Measurements from ENCODE around the gene ATAD3C. TPM values are rescaled to one million over a fixed set of nuclear protein-coding genes. Genes with fewer than 3 reads are reported as not detected.

Gene ATAD3C
- polyA plus RNA-seq, 2 donors = 1.8 to 2.1 TPM

DNA sequence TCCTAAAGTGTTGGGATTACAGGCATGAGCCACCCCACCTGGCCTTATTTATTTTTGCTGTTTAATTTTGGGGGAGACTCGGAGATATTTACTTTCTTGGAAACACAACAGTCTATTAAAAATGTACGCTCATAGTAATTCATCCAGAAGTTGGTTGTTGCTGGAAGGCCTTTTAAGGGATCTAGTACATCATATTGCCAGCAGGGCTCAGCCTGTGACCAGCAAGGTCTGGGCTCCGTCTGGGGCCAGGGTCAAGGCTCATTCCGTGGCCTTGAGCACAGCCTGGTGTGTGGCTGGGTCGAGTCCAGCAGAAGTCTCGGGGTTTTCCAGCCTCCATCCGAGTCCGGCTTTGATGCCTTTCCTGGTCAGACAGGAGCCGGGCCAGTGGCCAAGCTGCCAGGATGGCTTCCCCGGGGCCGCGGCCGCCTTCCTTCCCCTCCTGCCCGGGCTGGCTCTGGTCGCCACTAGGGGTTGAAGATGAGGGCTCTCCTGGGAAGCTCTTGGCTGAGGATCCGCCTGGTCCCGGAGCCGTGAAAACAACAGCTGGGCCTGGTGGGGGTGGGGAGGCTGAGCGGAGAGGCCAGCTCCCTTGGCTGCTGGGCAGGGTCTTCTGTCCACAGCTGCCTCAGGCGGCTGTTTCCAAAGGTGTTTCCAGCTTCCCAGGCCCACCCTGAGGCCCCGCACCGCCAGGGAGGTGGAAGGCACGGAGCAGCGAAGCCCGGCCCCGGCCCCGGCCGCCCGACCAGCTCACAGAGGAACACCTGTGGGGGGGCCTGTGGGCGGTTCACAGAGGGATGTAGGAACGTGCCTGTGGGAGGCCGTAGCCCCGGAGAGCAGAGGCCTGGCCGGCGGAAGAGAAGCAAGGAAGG, 19.1 kb upstream of the ATAD3C start:
- H3K36me3 ChIP-seq (ENCODE audit: control insufficient read depth in 2 of 2, insufficient read depth in 2 of 2, low read length in 1 of 2) = no peaks in the 10 kb centered on the region
- H3K4me3 ChIP-seq (ENCODE audit: low read depth in 1 of 2, low read length in 2 of 2) = peak overlapping the region in 1 of 2 donors; percentile 5
- peak overlapping the region; percentile 97 to 99 for H3K27ac ChIP-seq (ENCODE audit: low read depth in 2 of 2, low read length in 1 of 2)
- 15 to 16% methylated on average over 34 to 35 of the region's 35 CpGs for WGBS, 2 donors
- no peaks in the 10 kb centered on the region for H3K27me3 ChIP-seq (ENCODE audit: control insufficient read depth in 1 of 2, insufficient read depth in 2 of 2, low read length in 2 of 2)
- H3K4me1 ChIP-seq (ENCODE audit: control insufficient read depth in 2 of 2, insufficient read depth in 2 of 2, low read length in 1 of 2) = peaks cover 25 to 39% of the 10 kb centered on the region in 2 donors
- H3K9me3 ChIP-seq (ENCODE audit: control insufficient read depth in 2 of 2, insufficient read depth in 1 of 2, low read depth in 1 of 2, low read length in 1 of 2) = no peaks in the 10 kb centered on the region

- Histone ChIP-seq H3K27me3 (ENCODE audit: control insufficient read depth in 1 of 2, insufficient read depth in 2 of 2, low read length in 2 of 2) (no peaks in the 10 kb centered on the region), H3K9me3 (ENCODE audit: control insufficient read depth in 2 of 2, insufficient read depth in 1 of 2, low read depth in 1 of 2, low read length in 1 of 2) (no peaks in the 10 kb centered on the region), H3K4me3 (ENCODE audit: low read depth in 1 of 2, low read length in 2 of 2) (peak overlapping the region in 1 of 2 donors; percentile 5), H3K4me1 (ENCODE audit: control insufficient read depth in 2 of 2, insufficient read depth in 2 of 2, low read length in 1 of 2) (peaks cover 25 to 41% of the 10 kb centered on the region in 2 donors), H3K27ac (ENCODE audit: low read depth in 2 of 2, low read length in 1 of 2) (peak overlapping the region; percentile 97 to 99), H3K36me3 (ENCODE audit: control insufficient read depth in 2 of 2, insufficient read depth in 2 of 2, low read length in 1 of 2) (no peaks in the 10 kb centered on the region)
- 48 to 54% methylated on average over 16 to 18 of the region's 18 CpGs for WGBS, 2 donors
Measured at GRCh38 chr1:1430992-1431844, 18.3 kb upstream of the ATAD3C start.

GRCh38 chr1:1431845-1432273, 17.6 kb upstream of the ATAD3C start:
- H3K27me3 ChIP-seq (ENCODE audit: control insufficient read depth in 1 of 2, insufficient read depth in 2 of 2, low read length in 2 of 2) = no peaks in the 10 kb centered on the region
- peaks cover 0 to 1% of the 10 kb centered on the region in 2 donors for H3K36me3 ChIP-seq (ENCODE audit: control insufficient read depth in 2 of 2, insufficient read depth in 2 of 2, low read length in 1 of 2)
- peak overlapping the region in 1 of 2 donors; percentile 5 for H3K4me3 ChIP-seq (ENCODE audit: low read depth in 1 of 2, low read length in 2 of 2)
- H3K27ac ChIP-seq (ENCODE audit: low read depth in 2 of 2, low read length in 1 of 2) = peak overlapping the region; percentile 97 to 99
- peaks cover 23 to 46% of the 10 kb centered on the region in 2 donors for H3K4me1 ChIP-seq (ENCODE audit: control insufficient read depth in 2 of 2, insufficient read depth in 2 of 2, low read length in 1 of 2)
- no peaks in the 10 kb centered on the region for H3K9me3 ChIP-seq (ENCODE audit: control insufficient read depth in 2 of 2, insufficient read depth in 1 of 2, low read depth in 1 of 2, low read length in 1 of 2)
- 47 to 48% methylated on average over 5 of the region's 5 CpGs for WGBS, 2 donors

- 60 to 67% methylated on average over 28 of the region's 28 CpGs for WGBS, 2 donors
- no peak overlapping the region for H3K4me3 ChIP-seq (ENCODE audit: low read depth in 1 of 2, low read length in 2 of 2)
Measured at GRCh38 chr1:1432274-1432950, 17.1 kb upstream of the ATAD3C start.

GRCh38 chr1:1432951-1433803, 16.3 kb upstream of the ATAD3C start:
- Histone ChIP-seq H3K4me3 (ENCODE audit: low read depth in 1 of 2, low read length in 2 of 2) (peak overlapping the region; percentile 13 to 15), H3K27ac (ENCODE audit: low read depth in 2 of 2, low read length in 1 of 2) (peak overlapping the region; percentile 97 to 99), H3K9me3 (ENCODE audit: control insufficient read depth in 2 of 2, insufficient read depth in 1 of 2, low read depth in 1 of 2, low read length in 1 of 2) (no peaks in the 10 kb centered on the region), H3K4me1 (ENCODE audit: control insufficient read depth in 2 of 2, insufficient read depth in 2 of 2, low read length in 1 of 2) (peaks cover 23 to 55% of the 10 kb centered on the region in 2 donors), H3K27me3 (ENCODE audit: control insufficient read depth in 1 of 2, insufficient read depth in 2 of 2, low read length in 2 of 2) (no peaks in the 10 kb centered on the region), H3K36me3 (ENCODE audit: control insufficient read depth in 2 of 2, insufficient read depth in 2 of 2, low read length in 1 of 2) (peaks cover 0 to 2% of the 10 kb centered on the region in 2 donors)
- 32 to 33% methylated on average over 30 to 34 of the region's 34 CpGs for WGBS, 2 donors

More at GRCh38 chr1:1432274-1432950, 17.1 kb upstream of the ATAD3C start:
- Histone ChIP-seq H3K36me3 (ENCODE audit: control insufficient read depth in 2 of 2, insufficient read depth in 2 of 2, low read length in 1 of 2) (peaks cover 0 to 2% of the 10 kb centered on the region in 2 donors), H3K27ac (ENCODE audit: low read depth in 2 of 2, low read length in 1 of 2) (peak overlapping the region; percentile 97 to 99), H3K27me3 (ENCODE audit: control insufficient read depth in 1 of 2, insufficient read depth in 2 of 2, low read length in 2 of 2) (no peaks in the 10 kb centered on the region), H3K9me3 (ENCODE audit: control insufficient read depth in 2 of 2, insufficient read depth in 1 of 2, low read depth in 1 of 2, low read length in 1 of 2) (no peaks in the 10 kb centered on the region), H3K4me1 (ENCODE audit: control insufficient read depth in 2 of 2, insufficient read depth in 2 of 2, low read length in 1 of 2) (peaks cover 23 to 51% of the 10 kb centered on the region in 2 donors)

GRCh38 chr1:1433804-1434130, 15.7 kb upstream of the ATAD3C start:
- Histone ChIP-seq H3K4me3 (ENCODE audit: low read depth in 1 of 2, low read length in 2 of 2) (peak overlapping the region; percentile 13 to 15), H3K36me3 (ENCODE audit: control insufficient read depth in 2 of 2, insufficient read depth in 2 of 2, low read length in 1 of 2) (peaks cover 0 to 2% of the 10 kb centered on the region in 2 donors), H3K27ac (ENCODE audit: low read depth in 2 of 2, low read length in 1 of 2) (peak overlapping the region; percentile 97 to 99), H3K27me3 (ENCODE audit: control insufficient read depth in 1 of 2, insufficient read depth in 2 of 2, low read length in 2 of 2) (no peaks in the 10 kb centered on the region), H3K4me1 (ENCODE audit: control insufficient read depth in 2 of 2, insufficient read depth in 2 of 2, low read length in 1 of 2) (peaks cover 23 to 55% of the 10 kb centered on the region in 2 donors), H3K9me3 (ENCODE audit: control insufficient read depth in 2 of 2, insufficient read depth in 1 of 2, low read depth in 1 of 2, low read length in 1 of 2) (no peaks in the 10 kb centered on the region)
- 9 to 23% methylated on average over 11 to 12 of the region's 12 CpGs for WGBS, 2 donors

DNA sequence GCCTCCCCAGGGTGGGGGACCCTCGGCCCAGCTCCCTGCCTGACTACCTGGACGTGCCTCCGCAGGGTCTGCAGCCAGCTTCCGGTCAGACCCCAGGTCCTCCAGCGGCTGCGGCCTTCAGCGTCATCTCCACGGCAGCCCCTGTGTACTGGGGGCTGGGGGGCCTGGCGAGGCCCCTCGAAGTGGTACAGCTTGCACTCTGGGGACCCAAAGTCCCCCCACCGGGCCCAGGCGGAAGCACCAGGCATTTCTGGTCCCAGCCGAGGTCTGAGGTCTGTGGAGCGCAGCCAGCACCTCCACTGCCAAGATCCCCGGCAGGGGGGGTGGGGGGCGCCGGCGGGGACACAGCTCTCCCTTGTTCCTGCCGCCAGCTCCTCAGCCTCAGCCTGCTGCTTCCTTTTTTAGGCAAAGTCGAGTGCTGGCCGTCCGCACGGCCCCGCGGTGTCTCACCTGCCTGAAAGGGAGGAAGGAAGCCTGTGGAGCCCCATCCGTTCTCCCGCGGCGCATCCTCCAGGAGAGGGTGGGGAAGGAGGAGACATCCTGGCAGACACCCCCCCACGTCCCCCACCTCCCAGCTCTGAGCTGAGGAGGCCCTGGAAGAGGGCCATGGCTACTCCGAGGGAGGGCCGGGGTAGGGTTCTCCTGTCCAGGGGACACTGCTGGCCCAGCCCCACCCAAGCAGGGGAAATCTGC, 15.2 kb upstream of the ATAD3C start:
- Histone ChIP-seq H3K27me3 (ENCODE audit: control insufficient read depth in 1 of 2, insufficient read depth in 2 of 2, low read length in 2 of 2) (no peaks in the 10 kb centered on the region), H3K36me3 (ENCODE audit: control insufficient read depth in 2 of 2, insufficient read depth in 2 of 2, low read length in 1 of 2) (peaks cover 0 to 2% of the 10 kb centered on the region in 2 donors), H3K9me3 (ENCODE audit: control insufficient read depth in 2 of 2, insufficient read depth in 1 of 2, low read depth in 1 of 2, low read length in 1 of 2) (no peaks in the 10 kb centered on the region), H3K27ac (ENCODE audit: low read depth in 2 of 2, low read length in 1 of 2) (peak overlapping the region; percentile 97 to 99), H3K4me1 (ENCODE audit: control insufficient read depth in 2 of 2, insufficient read depth in 2 of 2, low read length in 1 of 2) (peaks cover 23 to 55% of the 10 kb centered on the region in 2 donors), H3K4me3 (ENCODE audit: low read depth in 1 of 2, low read length in 2 of 2) (no peak overlapping the region)
- 10 to 28% methylated on average over 32 of the region's 32 CpGs for WGBS, 2 donors

- H3K4me1 ChIP-seq (ENCODE audit: control insufficient read depth in 2 of 2, insufficient read depth in 2 of 2, low read length in 1 of 2) = peaks cover 23 to 55% of the 10 kb centered on the region in 2 donors
- H3K27ac ChIP-seq (ENCODE audit: low read depth in 2 of 2, low read length in 1 of 2) = peak overlapping the region; percentile 97 to 99
- no peaks in the 10 kb centered on the region for H3K27me3 ChIP-seq (ENCODE audit: control insufficient read depth in 1 of 2, insufficient read depth in 2 of 2, low read length in 2 of 2)
- H3K36me3 ChIP-seq (ENCODE audit: control insufficient read depth in 2 of 2, insufficient read depth in 2 of 2, low read length in 1 of 2) = peaks cover 0 to 2% of the 10 kb centered on the region in 2 donors
- H3K4me3 ChIP-seq (ENCODE audit: low read depth in 1 of 2, low read length in 2 of 2) = no peak overlapping the region
- no peaks in the 10 kb centered on the region for H3K9me3 ChIP-seq (ENCODE audit: control insufficient read depth in 2 of 2, insufficient read depth in 1 of 2, low read depth in 1 of 2, low read length in 1 of 2)
- WGBS, 2 donors = 61 to 66% methylated on average over 4 of the region's 4 CpGs
Measured at GRCh38 chr1:1434824-1435105, 14.7 kb upstream of the ATAD3C start.

Measured in esophagus (tissue), 2 donors.